K562 (cell line): ENCODE results near the gene CEACAM8. TPM values are rescaled to one million over a fixed set of nuclear protein-coding genes. Genes with fewer than 3 reads are reported as not detected.

Experiments
- ATAC-seq: fragments of 200-7000 bp; cut with Tn5 transposase; 3 replicates; pipeline ENCODE4 v1.9.1; 2020; ENCODE audit warnings: moderate library complexity
- BruUV-seq: library from RNA; stranded (reverse); fragments of 400-500 nt; replicated peaks from 2 replicates; lab custom pipeline; 2021; lab: Mats Ljungman, UMichigan
- CTCF ChIA-PET: fragments of 300-600 bp; formaldehyde crosslinking; extraction: SDS; loops from one replicate; lab custom pipeline; 2021; ENCODE audit warnings: low intra/inter-chr PET ratio; lab: Yijun Ruan, JAX
- POLR2A ChIA-PET: fragments of 300-600, 350-650 bp; sonication (Branson Sonifier 250); formaldehyde crosslinking; extraction: SDS; loops from one replicate; lab custom pipeline; 2021; ENCODE audit warnings: antibody characterized with exemption, inconsistent platforms; lab: Yijun Ruan, JAX
- DNase-seq, 4 experiments: peaks; one replicate each; pipeline versions ENCODE4 v3.0.0 to v3.0.0-alpha.2; 2011 to 2018; ENCODE audit warnings: low spot score in 3 of 4, mixed read lengths in 3 of 4; ENCODE audit errors: extremely low read depth in 1 of 4
- FAIRE-seq: peaks from 2 replicates; lab custom pipeline; 2011; peaks lifted over from hg19 to GRCh38; lab: Jason Lieb, UNC
- H2AFZ ChIP-seq: 2 replicates; pipeline ENCODE4 v1.6.0; 2011; ENCODE audit warnings: low read depth, low read length, control low read depth, inconsistent platforms
- H3K27ac ChIP-seq: fragments of 200-600 bp; 3 replicates; pipeline ENCODE4 v1.8.0; 2011; ENCODE audit warnings: low read depth, mild to moderate bottlenecking, control low read depth, inconsistent platforms, low read length, moderate library complexity, mixed read lengths; ENCODE audit errors: extremely low read depth
- H3K27me3 ChIP-seq, 2 experiments: fragments of 300-600 bp in 1 of 2; 2 replicates in 1 of 2; 3 replicates in 1 of 2; pipeline versions ENCODE4 v1.6.0 to v1.8.0; 2011; ENCODE audit warnings: inconsistent platforms in 2 of 2, low read length in 2 of 2, mild to moderate bottlenecking in 1 of 2, mixed read lengths in 1 of 2, moderate library complexity in 1 of 2; ENCODE audit not compliant: control insufficient read depth in 2 of 2, insufficient read depth in 2 of 2
- H3K36me3 ChIP-seq: fragments of 300-600 bp; 3 replicates; pipeline ENCODE4 v1.8.0; 2011; ENCODE audit warnings: mild to moderate bottlenecking, low read length, inconsistent platforms; ENCODE audit not compliant: control insufficient read depth, insufficient read depth
- H3K4me1 ChIP-seq, 2 experiments: fragments of 200-600 bp in 1 of 2; replicated peaks in 1 of 2; 2 replicates in 1 of 2; 3 replicates in 1 of 2; pipeline versions ENCODE4 v1.5.1 to v1.8.0; 2011; ENCODE audit warnings: inconsistent platforms in 2 of 2, low read length in 2 of 2, mild to moderate bottlenecking in 1 of 2, mixed read lengths in 1 of 2, moderate library complexity in 1 of 2; ENCODE audit not compliant: control insufficient read depth in 2 of 2, insufficient read depth in 2 of 2
- H3K4me2 ChIP-seq: 2 replicates; pipeline ENCODE4 v1.6.1; 2011; ENCODE audit warnings: low read length, control low read depth, inconsistent platforms, mixed read lengths; ENCODE audit not compliant: insufficient read depth
- H3K4me3 ChIP-seq: fragments of 200-600 bp; sonication (generic), shearing (Covaris generic); 2 replicates; pipeline ENCODE4 v1.5.1; 2016; ENCODE audit warnings: control low read depth, inconsistent platforms
- H3K79me2 ChIP-seq: fragments of 200-600 bp; 3 replicates; pipeline ENCODE4 v1.8.0; 2011; ENCODE audit warnings: low read length, inconsistent platforms; ENCODE audit not compliant: control insufficient read depth, insufficient read depth
- H3K9ac ChIP-seq, 2 experiments: 2 replicates each; pipeline versions ENCODE4 v1.6.0 to v1.6.1; 2011; ENCODE audit warnings: low read depth in 2 of 2, low read length in 2 of 2, control low read depth in 1 of 2, inconsistent platforms in 1 of 2, mild to moderate bottlenecking in 1 of 2, mixed read lengths in 1 of 2; ENCODE audit not compliant: insufficient read depth in 1 of 2
- H3K9me1 ChIP-seq: one replicate; pipeline ENCODE4 v1.6.0; 2011; ENCODE audit warnings: inconsistent platforms, mild to moderate bottlenecking, low read length, moderate library complexity; ENCODE audit not compliant: control insufficient read depth, insufficient read depth
- H3K9me3 ChIP-seq: replicated peaks from 2 replicates; pipeline ENCODE4 v1.5.1; 2011; ENCODE audit warnings: low read depth, low read length, inconsistent platforms; ENCODE audit not compliant: control insufficient read depth, insufficient read depth
- H4K20me1 ChIP-seq: replicated peaks from 2 replicates; pipeline ENCODE4 v1.6.1; 2011; ENCODE audit warnings: low read length, inconsistent platforms, mixed read lengths; ENCODE audit not compliant: control insufficient read depth, insufficient read depth
- FOS ChIP-seq: IDR thresholded peaks from 3 replicates; pipeline ENCODE4 v1.6.1; 2011; ENCODE audit not compliant: insufficient read length; ENCODE audit errors: extremely low read depth
- FOXJ2 ChIP-seq: fragments of 200-800 bp; sonication (Bioruptor generic); IDR thresholded peaks from 2 replicates; pipeline ENCODE4 v1.6.1; 2016; ENCODE audit warnings: missing genetic modification characterization, missing compliant biosample characterization
- GATA2 ChIP-seq: sonication (generic); formaldehyde crosslinking; IDR thresholded peaks from 2 replicates; pipeline ENCODE4 v1.4.0; 2020; ENCODE audit warnings: mild to moderate bottlenecking, missing genetic modification reagents
- GTF2E2 ChIP-seq: fragments of 200-800 bp; sonication (Bioruptor generic); IDR thresholded peaks from 2 replicates; pipeline ENCODE4 v1.6.1; 2016; ENCODE audit warnings: missing genetic modification characterization, missing compliant biosample characterization
- HCFC1 ChIP-seq: IDR thresholded peaks from 2 replicates; pipeline ENCODE4 v1.6.1; 2012; ENCODE audit warnings: low read depth, low read length, improper control_type of control experiment
- KLF10 ChIP-seq: fragments of 250-450 bp; sonication (Bioruptor Pico); IDR thresholded peaks from 2 replicates; pipeline ENCODE4 v1.6.1; 2021; ENCODE audit warnings: matching md5 sums
- MBD2 ChIP-seq: sonication (generic); IDR thresholded peaks from 2 replicates; pipeline ENCODE4 v1.6.1; 2016; ENCODE audit warnings: low read depth, borderline replicate concordance
- MEIS2 ChIP-seq: fragments of 450-650 bp; IDR thresholded peaks from 2 replicates; pipeline ENCODE4 v1.6.1; 2014; ENCODE audit warnings: mild to moderate bottlenecking; ENCODE audit not compliant: partially characterized antibody
- MYC ChIP-seq, 2 experiments: fragments of 250-450 bp in 1 of 2; sonication (Bioruptor Pico) in 1 of 2; IDR thresholded peaks; 2 replicates each; pipeline versions ENCODE4 v1.5.1 to v1.6.1; 2012 to 2021; ENCODE audit warnings: low read depth in 2 of 2, borderline replicate concordance in 1 of 2, improper control_type of control experiment in 1 of 2, low read length in 1 of 2, mild to moderate bottlenecking in 1 of 2, moderate library complexity in 1 of 2
- PBX2 ChIP-seq, 2 experiments: IDR thresholded peaks in 1 of 2; conservative IDR thresholded peaks in 1 of 2; 2 replicates each; pipeline ENCODE4 v1.6.1; 2016; ENCODE audit warnings: low read depth in 2 of 2, mild to moderate bottlenecking in 1 of 2, missing compliant biosample characterization in 1 of 2, missing genetic modification characterization in 1 of 2, moderate library complexity in 1 of 2
- ZMIZ1 ChIP-seq, 2 experiments: fragments of 150-350 bp in 1 of 2; IDR thresholded peaks; 2 replicates each; pipeline ENCODE4 v1.6.1; 2012 to 2016; ENCODE audit warnings: low read depth in 2 of 2, low read length in 2 of 2, mild to moderate bottlenecking in 1 of 2, moderate library complexity in 1 of 2
- ZNF583 ChIP-seq: fragments of 250-450 bp; sonication (Bioruptor Pico); IDR thresholded peaks from 2 replicates; pipeline ENCODE4 v1.4.0; 2020
- WGBS: fragments of 100-300 bp; shearing (Covaris generic); methylation state at CpG from one replicate; pipeline ENCODE4 v1.1.6; 2016; ENCODE audit warnings: low coverage, mixed read lengths; ENCODE audit not compliant: insufficient coverage; ENCODE audit errors: missing lambda C conversion rate; 5-methylcytosine and 5-hydroxymethylcytosine counted together
- in situ Hi-C: fragments of 300-500 bp; cut with MboI; formaldehyde crosslinking; loops from 4 replicates; pipeline ENCODE4 v1.15.0; 2018; ENCODE audit warnings: inconsistent platforms, mixed read lengths
- intact Hi-C: fragments of 100-400 bp; cut with micrococcal nuclease; formaldehyde crosslinking; loops from 2 replicates; pipeline ENCODE4 v1.14.2; 2022
- polyA plus RNA-seq, 8 experiments: library from polyadenylated mRNA; depleted of rRNA in 4 of 8; stranded (reverse) in 5 of 8; unstranded in 3 of 8; fragments of >200 nt; fragmentation: Nextera tagmentation in 2 of 8; fragmentation: Illumina TruSeq in 1 of 8; extraction: Ambion mirVana in 2 of 8; extraction: Trizol in 1 of 8; gene quantifications; 2 replicates each; pipeline versions ENCODE4 v1.2.1 to v1.2.3, GENCODE V29; 2011 to 2014; ENCODE audit warnings: inconsistent platforms in 1 of 8, missing spikeins in 1 of 8
- total RNA-seq, 7 experiments: library from RNA; depleted of rRNA in 6 of 7; stranded (reverse); fragments of >200 nt in 6 of 7; fragmentation: Illumina TruSeq in 2 of 7; extraction: Trizol in 2 of 7; gene quantifications; 2 replicates each; pipeline versions ENCODE4 v1.2.1 to v1.2.3, GENCODE V29; 2011 to 2021; ENCODE audit warnings: low replicate concordance in 1 of 7
- TF ChIP-seq, protein P1 (sequence below): fragments of 200-800 bp; sonication (Bioruptor generic); IDR thresholded peaks from 2 replicates; pipeline ENCODE4 v1.6.1; 2017; ENCODE audit warnings: missing genetic modification characterization, missing compliant biosample characterization
- TF ChIP-seq, protein P2 (sequence below): fragments of 450-650 bp; IDR thresholded peaks from 2 replicates; pipeline ENCODE4 v1.6.1; 2017; ENCODE audit warnings: mild to moderate bottlenecking, moderate library complexity

The CEACAM8 gene
- total and polyA plus RNA-seq, 9 of the 15 experiments (the other 6 are each of a cell fraction or from before 2014, with no cell fraction given) = not detected

DNA sequence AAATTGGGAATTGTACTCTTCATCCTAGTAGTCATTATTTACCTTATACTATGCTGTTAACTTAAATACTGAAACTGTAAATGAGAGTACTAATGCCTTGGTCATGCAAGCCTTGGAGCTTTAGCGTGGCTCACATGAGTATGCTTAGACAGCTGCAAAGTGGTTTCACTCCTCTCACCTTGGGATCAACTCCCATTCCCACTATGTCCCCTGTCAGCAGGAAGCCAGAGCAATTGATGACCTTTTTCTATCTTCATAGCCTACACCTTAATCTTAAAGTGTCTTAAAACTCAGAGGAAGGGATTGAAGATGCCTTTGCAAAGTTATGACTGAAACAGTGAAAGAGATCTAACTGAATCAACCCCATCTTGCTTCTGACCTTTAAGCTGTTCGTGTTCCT lies 33.2 kb upstream of the CEACAM8 start:
- Histone ChIP-seq H4K20me1 (no peaks in the 10 kb centered on the region), H3K79me2 (no peaks in the 10 kb centered on the region), H3K27me3 (no peaks in the 10 kb centered on the region), H3K36me3 (no peaks in the 10 kb centered on the region), H3K9me1 (no peaks in the 10 kb centered on the region), H2AFZ (no peak overlapping the region), H3K27ac (no peak overlapping the region), H3K4me2 (no peak overlapping the region), H3K9ac (no peak overlapping the region), H3K4me1 (no peaks in the 10 kb centered on the region), H3K4me3 (no peak overlapping the region), H3K9me3 (no peaks in the 10 kb centered on the region)
- no peak for ATAC-seq
- intact Hi-C loops = no loop called here
- no TSS peak for BruUV-seq
- WGBS = 0% methylated on average over 2 of the region's 2 CpGs
- in situ Hi-C loops = no loop called here
- CTCF ChIA-PET = no interaction called here
- DNase-seq = no peak
- FAIRE-seq = no peak
- POLR2A ChIA-PET = no interaction called here
- no peak for TF ChIP-seq MBD2
- no peak for TF ChIP-seq MEIS2
- TF ChIP-seq MYC (IDR thresholded peaks at IDR 0.05; ENCODE audit: low read depth, low read length) = no peak
- TF ChIP-seq MYC (CRISPR knock-in tag; IDR thresholded peaks at IDR 0.05; ENCODE audit: borderline replicate concordance, low read depth) = no peak
- no peak for TF ChIP-seq ZNF583 (CRISPR knock-in tag)
- TF ChIP-seq FOXJ2 (tag) = no peak
- no peak for TF ChIP-seq ZMIZ1 (IDR thresholded peaks at IDR 0.05; ENCODE audit: low read depth in 2 of 2, low read length in 2 of 2)
- TF ChIP-seq, protein P1, sequence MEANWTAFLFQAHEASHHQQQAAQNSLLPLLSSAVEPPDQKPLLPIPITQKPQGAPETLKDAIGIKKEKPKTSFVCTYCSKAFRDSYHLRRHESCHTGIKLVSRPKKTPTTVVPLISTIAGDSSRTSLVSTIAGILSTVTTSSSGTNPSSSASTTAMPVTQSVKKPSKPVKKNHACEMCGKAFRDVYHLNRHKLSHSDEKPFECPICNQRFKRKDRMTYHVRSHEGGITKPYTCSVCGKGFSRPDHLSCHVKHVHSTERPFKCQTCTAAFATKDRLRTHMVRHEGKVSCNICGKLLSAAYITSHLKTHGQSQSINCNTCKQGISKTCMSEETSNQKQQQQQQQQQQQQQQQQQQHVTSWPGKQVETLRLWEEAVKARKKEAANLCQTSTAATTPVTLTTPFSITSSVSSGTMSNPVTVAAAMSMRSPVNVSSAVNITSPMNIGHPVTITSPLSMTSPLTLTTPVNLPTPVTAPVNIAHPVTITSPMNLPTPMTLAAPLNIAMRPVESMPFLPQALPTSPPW (CRISPR knock-in tag) = no peak
- no peak for TF ChIP-seq KLF10 (CRISPR knock-in tag)
- TF ChIP-seq, protein P2, sequence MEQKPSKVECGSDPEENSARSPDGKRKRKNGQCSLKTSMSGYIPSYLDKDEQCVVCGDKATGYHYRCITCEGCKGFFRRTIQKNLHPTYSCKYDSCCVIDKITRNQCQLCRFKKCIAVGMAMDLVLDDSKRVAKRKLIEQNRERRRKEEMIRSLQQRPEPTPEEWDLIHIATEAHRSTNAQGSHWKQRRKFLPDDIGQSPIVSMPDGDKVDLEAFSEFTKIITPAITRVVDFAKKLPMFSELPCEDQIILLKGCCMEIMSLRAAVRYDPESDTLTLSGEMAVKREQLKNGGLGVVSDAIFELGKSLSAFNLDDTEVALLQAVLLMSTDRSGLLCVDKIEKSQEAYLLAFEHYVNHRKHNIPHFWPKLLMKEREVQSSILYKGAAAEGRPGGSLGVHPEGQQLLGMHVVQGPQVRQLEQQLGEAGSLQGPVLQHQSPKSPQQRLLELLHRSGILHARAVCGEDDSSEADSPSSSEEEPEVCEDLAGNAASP = no peak
- no peak for TF ChIP-seq FOS
- no peak for TF ChIP-seq HCFC1
- TF ChIP-seq PBX2 (CRISPR knock-in tag; IDR thresholded peaks at IDR 0.05; ENCODE audit: low read depth) = no peak
- no peak for TF ChIP-seq PBX2 (tag; conservative IDR thresholded peaks at IDR 0.05; ENCODE audit: low read depth)
- TF ChIP-seq GTF2E2 = no peak
- no peak for TF ChIP-seq GATA2 (CRISPR knock-in tag)
